H1 (cell line): Measurements from ENCODE around the gene SNX33. TPM values are rescaled to one million over a fixed set of nuclear protein-coding genes. Genes with fewer than 3 reads are reported as not detected.

Experiments used
- CTCF ChIA-PET: fragments of 300-600 bp; sonication (Branson Sonifier 250); formaldehyde crosslinking; loops from one replicate; lab custom pipeline; 2021; ENCODE audit not compliant: partially characterized antibody; lab: Charles Lee
- POLR2A ChIA-PET: fragments of 300-600 bp; sonication (Branson Sonifier 250); formaldehyde crosslinking; loops from one replicate; lab custom pipeline; 2021; ENCODE audit warnings: inconsistent platforms; ENCODE audit not compliant: partially characterized antibody; lab: Charles Lee
- DNase-seq, 2 experiments: peaks; one replicate each; pipeline versions ENCODE4 v3.0.0 to v3.0.0-alpha.2; 2010 to 2022; ENCODE audit warnings: low spot score in 2 of 2, low read depth in 1 of 2, mixed read lengths in 1 of 2
- FAIRE-seq: peaks from 2 replicates; lab custom pipeline; 2011; peaks lifted over from hg19 to GRCh38; lab: Jason Lieb, UNC
- H2AFZ ChIP-seq: 2 replicates; pipeline ENCODE4 v1.8.1; 2012; ENCODE audit warnings: low read length, inconsistent platforms
- H2AK5ac ChIP-seq: 2 replicates; pipeline ENCODE4 v1.6.1; 2013; ENCODE audit warnings: low read depth, low read length
- H2BK120ac ChIP-seq: replicated peaks from 2 replicates; pipeline ENCODE3; 2013; ENCODE audit warnings: low read depth, low read length, inconsistent platforms
- H2BK12ac ChIP-seq: 2 replicates; pipeline ENCODE4 v1.6.1; 2013; ENCODE audit warnings: low read depth, low read length
- H2BK15ac ChIP-seq: 2 replicates; pipeline ENCODE4 v1.6.1; 2013; ENCODE audit warnings: low read length
- H2BK20ac ChIP-seq: 2 replicates; pipeline ENCODE4 v1.6.1; 2013; ENCODE audit warnings: low read length
- H2BK5ac ChIP-seq: 2 replicates; pipeline ENCODE4 v1.6.1; 2013; ENCODE audit warnings: low read depth, low read length
- H3K14ac ChIP-seq: 2 replicates; pipeline ENCODE4 v1.6.1; 2013; ENCODE audit warnings: inconsistent platforms; ENCODE audit not compliant: insufficient read length
- H3K18ac ChIP-seq: 2 replicates; pipeline ENCODE4 v1.6.1; 2013; ENCODE audit warnings: low read length; ENCODE audit errors: extremely low read depth
- H3K23ac ChIP-seq: 2 replicates; pipeline ENCODE4 v1.6.1; 2013; ENCODE audit warnings: inconsistent platforms; ENCODE audit not compliant: insufficient read length
- H3K23me2 ChIP-seq: 2 replicates; pipeline ENCODE4 v1.6.1; 2013; ENCODE audit warnings: low read depth, low read length
- H3K27ac ChIP-seq: 2 replicates; pipeline ENCODE4 v1.6.1; 2011; ENCODE audit warnings: low read depth, low read length, inconsistent platforms
- H3K27me3 ChIP-seq, 4 experiments: replicated peaks in 1 of 4; 1 replicate in 1 of 4; 2 replicates in 3 of 4; pipeline versions ENCODE4 v1.6.1 to v1.8.1; 2011 to 2013; ENCODE audit warnings: low read length in 3 of 4, mild to moderate bottlenecking in 3 of 4, inconsistent platforms in 2 of 4, mixed read lengths in 2 of 4, moderate library complexity in 1 of 4; ENCODE audit not compliant: control insufficient read depth in 3 of 4, insufficient read depth in 3 of 4; ENCODE audit errors: extremely low read depth in 1 of 4
- H3K36me3 ChIP-seq, 4 experiments: 2 replicates each; pipeline versions ENCODE4 v1.6.1 to v1.8.1; 2011 to 2013; ENCODE audit warnings: mild to moderate bottlenecking in 4 of 4, low read length in 3 of 4, moderate library complexity in 2 of 4, control low read depth in 1 of 4, inconsistent platforms in 1 of 4; ENCODE audit not compliant: insufficient read depth in 4 of 4, control insufficient read depth in 2 of 4
- H3K4ac ChIP-seq: replicated peaks from 2 replicates; pipeline ENCODE3; 2013; ENCODE audit warnings: low read length, low read depth, mixed read lengths, inconsistent platforms; ENCODE audit not compliant: insufficient read length
- H3K4me1 ChIP-seq, 4 experiments: replicated peaks in 1 of 4; 1 replicate in 1 of 4; 2 replicates in 3 of 4; pipeline versions ENCODE4 v1.6.1 to v1.8.1; 2011 to 2013; ENCODE audit warnings: low read length in 3 of 4, inconsistent platforms in 2 of 4, mixed read lengths in 1 of 4; ENCODE audit not compliant: insufficient read depth in 4 of 4, control insufficient read depth in 3 of 4
- H3K4me2 ChIP-seq, 2 experiments: 2 replicates each; pipeline versions ENCODE4 v1.6.1 to v1.8.1; 2011 to 2013; ENCODE audit warnings: low read depth in 2 of 2, low read length in 2 of 2, control low read depth in 1 of 2, inconsistent platforms in 1 of 2, mild to moderate bottlenecking in 1 of 2; ENCODE audit not compliant: insufficient read depth in 1 of 2
- H3K4me3 ChIP-seq, 4 experiments: fragments of 200-600, 300-600 bp in 1 of 4; sonication (generic), shearing (Covaris generic), sonication (Bioruptor Twin) in 1 of 4; 2 replicates each; pipeline versions ENCODE4 v1.5.1 to v1.8.1; 2011 to 2016; ENCODE audit warnings: low read length in 4 of 4, low read depth in 3 of 4, control low read depth in 2 of 4, inconsistent platforms in 2 of 4, mild to moderate bottlenecking in 2 of 4, mixed read lengths in 1 of 4, moderate library complexity in 1 of 4; ENCODE audit not compliant: insufficient read depth in 2 of 4; ENCODE audit errors: extremely low read depth in 1 of 4
- H3K56ac ChIP-seq: replicated peaks from 2 replicates; pipeline ENCODE3; 2013; ENCODE audit warnings: low read depth, mild to moderate bottlenecking, mixed read lengths, low read length, inconsistent platforms; ENCODE audit not compliant: insufficient read length
- H3K79me1 ChIP-seq: 2 replicates; pipeline ENCODE4 v1.6.1; 2013; ENCODE audit warnings: low read depth, low read length, control low read depth
- H3K79me2 ChIP-seq, 2 experiments: 2 replicates each; pipeline versions ENCODE4 v1.6.1 to v1.8.1; 2012 to 2013; ENCODE audit warnings: low read length in 2 of 2, mild to moderate bottlenecking in 2 of 2, inconsistent platforms in 1 of 2; ENCODE audit not compliant: insufficient read depth in 2 of 2, control insufficient read depth in 1 of 2
- H3K9ac ChIP-seq, 4 experiments: replicated peaks in 1 of 4; 1 replicate in 1 of 4; 2 replicates in 3 of 4; pipeline versions ENCODE4 v1.6.1 to v1.8.1; 2011 to 2013; ENCODE audit warnings: low read depth in 3 of 4, low read length in 3 of 4, control low read depth in 2 of 4, mild to moderate bottlenecking in 2 of 4, moderate library complexity in 2 of 4, inconsistent platforms in 1 of 4; ENCODE audit errors: extremely low read depth in 1 of 4
- H3K9me3 ChIP-seq, 2 experiments: 2 replicates each; pipeline versions ENCODE4 v1.6.1 to v1.8.1; 2012 to 2013; ENCODE audit warnings: mild to moderate bottlenecking in 2 of 2, moderate library complexity in 2 of 2, control low read depth in 1 of 2, inconsistent platforms in 1 of 2, low read depth in 1 of 2, low read length in 1 of 2, mixed read lengths in 1 of 2; ENCODE audit not compliant: insufficient read depth in 2 of 2
- H4K20me1 ChIP-seq, 2 experiments: replicated peaks in 1 of 2; 2 replicates each; pipeline versions ENCODE3 to v1.8.1; 2011 to 2013; ENCODE audit warnings: inconsistent platforms in 2 of 2, low read length in 2 of 2, mild to moderate bottlenecking in 1 of 2; ENCODE audit not compliant: insufficient read depth in 2 of 2, control insufficient read depth in 1 of 2
- H4K5ac ChIP-seq: 2 replicates; pipeline ENCODE4 v1.6.1; 2013; ENCODE audit warnings: low read length, low read depth, mixed read lengths, inconsistent platforms; ENCODE audit not compliant: insufficient read length
- H4K8ac ChIP-seq: 2 replicates; pipeline ENCODE4 v1.8.0; 2013; ENCODE audit warnings: mild to moderate bottlenecking, moderate library complexity, low read length, inconsistent platforms; ENCODE audit not compliant: insufficient read depth; ENCODE audit errors: extremely low read depth
- H4K91ac ChIP-seq: replicated peaks from 2 replicates; pipeline ENCODE3; 2013; ENCODE audit warnings: low read length, mixed read lengths, inconsistent platforms; ENCODE audit not compliant: insufficient read length
- ASH2L ChIP-seq: fragments of 200-600, 300-600 bp; sonication (generic); IDR thresholded peaks from one replicate; pipeline ENCODE4 v1.7.1; 2017; ENCODE audit warnings: low read length
- BRCA1 ChIP-seq: IDR thresholded peaks from 2 replicates; pipeline ENCODE4 v1.6.1; 2012; ENCODE audit warnings: low read depth, low read length, improper control_type of control experiment
- CBX5 ChIP-seq: fragments of 300-800, 300-1000 bp; sonication (generic); IDR thresholded peaks from 2 replicates; pipeline ENCODE4 v1.7.1; 2016; ENCODE audit warnings: antibody characterized with exemption, low read length, low read depth
- CHD2 ChIP-seq: IDR thresholded peaks from 2 replicates; pipeline ENCODE4 v1.6.1; 2012; ENCODE audit warnings: low read length, improper control_type of control experiment
- CTBP2 ChIP-seq: IDR thresholded peaks from 2 replicates; pipeline ENCODE4 v1.7.0; 2011; ENCODE audit warnings: borderline replicate concordance, mild to moderate bottlenecking, moderate library complexity, mixed read lengths, low read length; ENCODE audit not compliant: insufficient read depth, insufficient read length
- EZH2 ChIP-seq: fragments of 200-600 bp; sonication (generic); IDR thresholded peaks from 2 replicates; pipeline ENCODE4 v1.7.1; 2012; ENCODE audit warnings: low read depth, mild to moderate bottlenecking, moderate library complexity, low read length, inconsistent platforms; ENCODE audit not compliant: severe bottlenecking
- HDAC6 ChIP-seq: IDR thresholded peaks from one replicate; pipeline ENCODE4 v1.7.1; 2012; ENCODE audit warnings: low read depth, mild to moderate bottlenecking, inconsistent platforms, low read length, moderate library complexity
- KDM1A ChIP-seq: fragments of 200-600, 300-600 bp; sonication (generic); IDR thresholded peaks from 2 replicates; pipeline ENCODE4 v1.7.1; 2016; ENCODE audit warnings: mild to moderate bottlenecking, low read length, borderline replicate concordance
- POLR2A ChIP-seq, 2 experiments: IDR thresholded peaks; 1 replicate in 1 of 2; 2 replicates in 1 of 2; pipeline ENCODE4 v1.6.1; 2011; ENCODE audit warnings: low read depth in 2 of 2, low read length in 2 of 2, mild to moderate bottlenecking in 2 of 2; ENCODE audit errors: control extremely low read depth in 1 of 2
- RBBP5 ChIP-seq: IDR thresholded peaks from 2 replicates; pipeline ENCODE4 v1.7.1; 2012; ENCODE audit warnings: low read depth, mild to moderate bottlenecking, inconsistent platforms, low read length, moderate library complexity, borderline replicate concordance
- RFX5 ChIP-seq: IDR thresholded peaks from 2 replicates; pipeline ENCODE4 v1.6.1; 2011; ENCODE audit warnings: low read depth, low read length, improper control_type of control experiment, borderline replicate concordance
- SIRT6 ChIP-seq: IDR thresholded peaks from one replicate; pipeline ENCODE4 v1.7.1; 2012; ENCODE audit warnings: low read length, inconsistent platforms
- SIX5 ChIP-seq: IDR thresholded peaks from 2 replicates; pipeline ENCODE4 v1.6.1; 2011; ENCODE audit warnings: mild to moderate bottlenecking, low read depth, low read length
- TBP ChIP-seq: IDR thresholded peaks from 2 replicates; pipeline ENCODE4 v1.6.1; 2011; ENCODE audit warnings: low read depth, low read length, improper control_type of control experiment
- WGBS, 2 experiments: shearing (Covaris generic) in 1 of 2; methylation state at CpG; one replicate each; pipeline versions ENCODE4 v1.1.6 to v1.1.7; 2013 to 2015; ENCODE audit warnings: low lambda C conversion rate in 2 of 2, mixed read lengths in 2 of 2, inconsistent platforms in 1 of 2, low coverage in 1 of 2, missing lambda C conversion rate in 1 of 2; ENCODE audit not compliant: insufficient replicate concordance in 2 of 2, insufficient coverage in 1 of 2, insufficient read length in 1 of 2; ENCODE audit errors: extremely low coverage in 1 of 2, missing lambda C conversion rate in 1 of 2; 5-methylcytosine and 5-hydroxymethylcytosine counted together
- polyA plus RNA-seq, 7 experiments: library from polyadenylated mRNA; depleted of rRNA in 3 of 7; stranded (reverse) in 5 of 7; unstranded in 2 of 7; fragments of >200 nt in 5 of 7; fragments of 200-250 nt in 2 of 7; gene quantifications; 1 replicate in 5 of 7; 2 replicates in 1 of 7; 4 replicates in 1 of 7; pipeline versions ENCODE4 v1.2.1 to v1.2.3, GENCODE V29; 2011 to 2013; ENCODE audit warnings: missing spikeins in 2 of 7, mixed read lengths in 2 of 7
- total RNA-seq: library from RNA; stranded (reverse); fragmentation: NEBNext Ultra II Directional; extraction: Animal tissue kit (Norgen Biotek cat#: 25700); gene quantifications from 2 replicates; pipeline ENCODE4 v1.2.1, GENCODE V29; 2021

Gene SNX33
- total and polyA plus RNA-seq, 2 of the 8 experiments (the other 6 are each of a cell fraction or from before 2014, with no cell fraction given) = 14.3 to 22.9 TPM

DNA sequence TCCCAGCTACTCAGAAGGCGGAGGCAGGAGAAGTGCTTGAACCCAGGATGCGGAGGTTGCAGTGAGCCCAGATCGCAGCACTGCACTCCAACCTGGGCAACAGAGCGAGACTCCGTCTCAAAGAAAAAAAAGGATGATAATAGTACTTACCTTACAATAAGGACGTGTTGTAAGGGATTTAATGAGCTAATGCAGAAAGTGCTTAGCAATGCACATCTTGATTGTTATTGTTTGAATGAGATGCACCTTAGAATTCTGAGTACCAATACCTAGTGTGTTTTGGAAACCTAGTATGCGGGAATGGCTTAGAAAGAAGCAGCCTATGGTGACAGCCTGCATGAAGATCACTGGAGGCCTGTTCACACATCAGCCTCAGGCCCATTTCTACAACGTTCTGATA is 41.7 kb upstream of the SNX33 start:
- Histone ChIP-seq H4K20me1 (no peaks in the 10 kb centered on the region), H2AK5ac (no peak overlapping the region), H2BK120ac (no peak overlapping the region), H3K36me3 (peaks cover 7 to 28% (median 19%) of the 10 kb centered on the region in 4 experiments), H4K8ac (no peak overlapping the region), H3K27me3 (no peaks in the 10 kb centered on the region), H2AFZ (no peak overlapping the region), H3K27ac (no peak overlapping the region), H3K23ac (no peak overlapping the region), H3K56ac (peak overlapping the region; percentile 46), H3K79me2 (no peaks in the 10 kb centered on the region), H4K91ac (no peak overlapping the region), H3K9ac (no peak overlapping the region), H4K5ac (no peak overlapping the region), H2BK12ac (no peak overlapping the region), H3K4ac (no peak overlapping the region), H2BK5ac (no peak overlapping the region), H3K9me3 (no peaks in the 10 kb centered on the region), H3K4me1 (no peaks in the 10 kb centered on the region), H2BK20ac (no peak overlapping the region), H3K4me3 (no peak overlapping the region), H3K79me1 (no peaks in the 10 kb centered on the region), H2BK15ac (no peak overlapping the region), H3K14ac (no peak overlapping the region), H3K4me2 (no peak overlapping the region), H3K23me2 (no peaks in the 10 kb centered on the region), H3K18ac (no peak overlapping the region)
- DNase-seq (no peak), FAIRE-seq (no peak)
- WGBS, 2 experiments = 94% methylated on average over 8 of the region's 8 CpGs; no CpG with 5 or more reads in 1 of the 2 experiments
- POLR2A ChIA-PET = interaction anchor here (1.0 kb wide), 1 partner anchor 32 kb away, joined by 3 read pairs; no protein-coding TSS in a partner anchor
- TF ChIP-seq TBP (no peak), BRCA1 (no peak), POLR2A (IDR thresholded peaks at IDR 0.05; ENCODE audit: control extremely low read depth in 1 of 2, low read depth in 2 of 2, low read length in 2 of 2) (no peak), HDAC6 (no peak), KDM1A (no peak), SIX5 (no peak), CHD2 (no peak), RBBP5 (no peak), ASH2L (no peak), SIRT6 (no peak), CTBP2 (no peak), RFX5 (no peak), CBX5 (no peak), EZH2 (no peak)
- CTCF ChIA-PET = interaction anchor here (1.2 to 5.7 kb wide), 2 partner anchors 9 to 14 kb away, joined by 3 to 35 read pairs; no protein-coding TSS in a partner anchor
